Activated CD4-positive, alpha-beta memory T cell treated with anti-CD3 and anti-CD28 coated beads for 36 hours (primary cell): Measurements from ENCODE around the gene SHISA2. TPM values are rescaled to one million over a fixed set of nuclear protein-coding genes. Genes with fewer than 3 reads are reported as not detected.

Experiments
- CTCF ChIA-PET: fragments of 350-600 bp; sonication (Branson Sonifier 250); formaldehyde crosslinking; loops from one replicate; lab custom pipeline; 2021; ENCODE audit warnings: antibody characterized with exemption, inconsistent platforms; lab: Charles Lee
- POLR2A ChIA-PET: fragments of 350-600 bp; sonication (Branson Sonifier 250); formaldehyde crosslinking; loops from one replicate; lab custom pipeline; 2021; ENCODE audit warnings: antibody characterized with exemption; lab: Charles Lee
- DNase-seq: peaks from one replicate; pipeline ENCODE4 v3.0.0-alpha.2; 2020
- H3K27ac Mint-ChIP-seq: one replicate; pipeline ENCODE4 v1.8.0; 2021; ENCODE audit warnings: mixed read lengths
- H3K27me3 Mint-ChIP-seq: one replicate; pipeline ENCODE4 v1.8.0; 2021; ENCODE audit warnings: mixed read lengths
- H3K36me3 Mint-ChIP-seq: one replicate; pipeline ENCODE4 v1.8.0; 2021; ENCODE audit warnings: mixed read lengths
- H3K4me1 Mint-ChIP-seq: one replicate; pipeline ENCODE4 v1.8.0; 2021; ENCODE audit warnings: low read depth, mixed read lengths
- H3K4me3 Mint-ChIP-seq: one replicate; pipeline ENCODE4 v1.8.0; 2021; ENCODE audit warnings: mild to moderate bottlenecking, mixed read lengths
- H3K9me3 Mint-ChIP-seq: one replicate; pipeline ENCODE4 v1.8.0; 2021; ENCODE audit warnings: mixed read lengths
- intact Hi-C: fragments of 100-400 bp; cut with micrococcal nuclease; formaldehyde crosslinking; loops from one replicate; pipeline ENCODE4 v1.15.1; 2023
- total RNA-seq, 2 experiments: library from RNA; stranded (reverse); gene quantifications; one replicate each; pipeline ENCODE4 v1.2.3, GENCODE V29; 2021

Gene SHISA2
- total RNA-seq, 2 experiments from 2014 or later: 0.17 TPM; not detected in 1

DNA sequence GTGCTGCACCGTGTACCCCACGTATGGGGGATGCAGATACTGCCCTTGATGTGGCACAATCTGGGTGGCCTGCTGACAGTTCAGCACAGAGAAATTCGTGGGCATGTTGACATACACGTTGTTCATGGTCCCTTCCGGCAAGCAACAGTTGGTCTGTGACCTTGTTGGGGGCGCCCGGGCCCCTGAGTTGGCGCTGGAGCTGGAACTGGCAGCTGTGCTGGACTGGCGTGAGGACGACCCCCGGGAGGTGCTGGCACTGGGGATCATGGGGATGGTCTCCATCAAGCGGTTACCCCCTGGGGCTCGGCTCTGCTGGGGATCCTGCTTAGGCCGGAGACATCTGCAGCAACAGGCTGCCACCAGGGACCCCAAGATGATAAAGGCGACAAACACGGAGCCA lies 5.2 kb downstream of the SHISA2 start:
- CTCF ChIA-PET: no interaction called here
- peaks cover 15% of the 10 kb centered on the region for H3K27me3 Mint-ChIP-seq
- peaks cover 12% of the 10 kb centered on the region for H3K4me1 Mint-ChIP-seq
- POLR2A ChIA-PET: no interaction called here
- intact Hi-C loops: no loop called here
- no peak overlapping the region for H3K27ac Mint-ChIP-seq
- H3K9me3 Mint-ChIP-seq: no peaks in the 10 kb centered on the region
- H3K4me3 Mint-ChIP-seq: no peak overlapping the region
- DNase-seq: no peak
- no peaks in the 10 kb centered on the region for H3K36me3 Mint-ChIP-seq

DNA sequence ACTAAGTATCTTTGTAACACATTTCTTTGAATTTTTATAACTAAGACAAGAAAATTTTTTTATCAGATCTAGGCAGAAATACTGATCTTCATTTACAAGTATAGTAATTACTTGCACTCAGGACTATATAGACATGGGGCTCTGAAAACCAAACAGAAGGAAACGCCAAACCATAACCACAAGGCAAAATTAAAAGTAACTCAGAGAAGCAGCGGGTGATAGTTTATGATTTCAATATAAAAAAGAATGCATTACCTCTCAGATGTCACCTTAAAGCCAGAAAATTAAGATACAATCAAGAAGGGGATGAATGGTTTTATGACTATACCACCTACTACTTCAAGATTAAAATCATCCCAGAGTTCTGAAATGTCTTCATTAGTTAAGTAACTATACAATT lies 6.7 kb downstream of the SHISA2 start:
- DNase-seq: no peak
- Mint-ChIP-seq H3K27ac (no peak overlapping the region), H3K9me3 (no peaks in the 10 kb centered on the region), H3K36me3 (no peaks in the 10 kb centered on the region), H3K4me1 (peaks cover 12% of the 10 kb centered on the region), H3K4me3 (no peak overlapping the region), H3K27me3 (peaks cover 13% of the 10 kb centered on the region)
- intact Hi-C loops: no loop called here
- ChIA-PET CTCF (no interaction called here), POLR2A (no interaction called here)

DNA sequence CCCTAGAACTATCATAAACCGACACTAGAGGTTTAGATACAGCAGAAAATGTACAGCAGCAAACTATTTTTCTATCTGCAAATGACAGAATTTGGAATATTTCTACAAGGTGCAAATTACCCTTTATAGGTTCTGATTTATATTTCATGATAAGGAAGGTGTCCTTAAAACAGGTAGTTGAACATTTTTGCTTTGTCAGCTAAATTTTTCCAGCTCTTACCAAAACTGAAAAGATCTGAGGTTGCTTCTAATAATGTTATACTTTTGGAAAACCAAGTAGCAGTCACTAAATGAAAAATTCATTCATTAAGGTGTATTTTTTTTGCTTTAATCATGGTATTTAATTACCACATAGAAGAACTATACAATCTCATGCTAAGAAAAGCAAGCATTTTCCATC lies 9.0 kb downstream of the SHISA2 start:
- Mint-ChIP-seq H3K9me3 (no peaks in the 10 kb centered on the region), H3K4me1 (peaks cover 5% of the 10 kb centered on the region), H3K4me3 (no peak overlapping the region), H3K27ac (no peak overlapping the region), H3K36me3 (no peaks in the 10 kb centered on the region), H3K27me3 (peaks cover 4% of the 10 kb centered on the region)
- no peak for DNase-seq
- intact Hi-C loops: no loop called here
- ChIA-PET POLR2A (no interaction called here), CTCF (interaction anchor here (0.7 kb wide), 1 partner anchor 892 kb away, joined by 5 read pairs; no protein-coding TSS in a partner anchor)

DNA sequence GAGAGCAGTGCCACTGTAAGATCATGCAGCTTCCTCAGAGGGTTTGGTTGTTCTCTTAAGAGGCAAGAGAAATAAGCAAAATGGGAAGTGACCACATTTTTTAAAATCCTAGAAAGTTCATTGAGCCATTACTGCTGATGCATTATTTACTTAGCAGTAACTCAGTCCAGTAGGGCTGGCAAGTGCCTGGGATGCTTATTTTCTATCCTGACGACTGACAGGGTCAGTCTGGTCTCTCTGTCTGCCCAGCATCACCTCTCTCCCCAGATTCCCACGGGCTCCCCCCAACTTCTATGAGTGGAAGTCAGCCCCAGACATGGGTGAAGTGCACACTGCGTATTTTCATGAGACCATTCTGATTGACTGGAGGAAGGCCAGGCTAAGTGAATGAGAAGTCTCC lies 10.4 kb downstream of the SHISA2 start:
- H3K9me3 Mint-ChIP-seq: no peaks in the 10 kb centered on the region
- no peaks in the 10 kb centered on the region for H3K36me3 Mint-ChIP-seq
- CTCF ChIA-PET: no interaction called here
- POLR2A ChIA-PET: no interaction called here
- no peak for DNase-seq
- H3K27me3 Mint-ChIP-seq: no peaks in the 10 kb centered on the region
- no peak overlapping the region for H3K4me3 Mint-ChIP-seq
- peaks cover 5% of the 10 kb centered on the region for H3K4me1 Mint-ChIP-seq
- H3K27ac Mint-ChIP-seq: no peak overlapping the region
- intact Hi-C loops: no loop called here

DNA sequence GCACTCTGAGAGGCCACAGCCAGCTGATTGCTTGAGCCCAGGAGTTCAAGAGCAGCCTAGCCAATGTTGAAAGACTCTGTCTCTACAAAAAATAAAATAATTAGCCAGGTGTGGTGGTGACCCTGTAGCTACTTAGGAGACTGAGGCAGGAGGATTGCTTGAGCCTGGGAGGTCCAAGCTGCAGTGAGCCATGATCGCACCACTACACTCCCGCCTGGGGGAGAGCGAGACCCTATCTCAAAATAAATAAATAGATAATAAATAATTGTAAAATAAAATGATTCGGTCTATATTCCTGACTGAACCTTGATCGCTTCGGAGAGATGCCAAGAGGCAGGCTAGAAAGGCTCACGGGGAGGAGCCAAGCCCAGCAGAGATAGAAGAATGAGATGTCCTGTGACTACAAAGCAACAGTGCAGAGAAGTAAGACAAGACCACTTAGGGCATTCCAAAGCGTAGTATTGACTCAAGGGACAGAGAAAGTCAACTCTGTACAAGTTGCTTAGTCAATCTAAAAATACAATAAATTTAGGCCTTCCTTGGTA lies 12.8 kb downstream of the SHISA2 start:
- intact Hi-C loops: no loop called here
- no peak overlapping the region for H3K27ac Mint-ChIP-seq
- no peak overlapping the region for H3K4me3 Mint-ChIP-seq
- DNase-seq: no peak
- H3K4me1 Mint-ChIP-seq: no peaks in the 10 kb centered on the region
- no peaks in the 10 kb centered on the region for H3K9me3 Mint-ChIP-seq
- no peaks in the 10 kb centered on the region for H3K27me3 Mint-ChIP-seq
- ChIA-PET POLR2A (no interaction called here), CTCF (no interaction called here)
- H3K36me3 Mint-ChIP-seq: no peaks in the 10 kb centered on the region

DNA sequence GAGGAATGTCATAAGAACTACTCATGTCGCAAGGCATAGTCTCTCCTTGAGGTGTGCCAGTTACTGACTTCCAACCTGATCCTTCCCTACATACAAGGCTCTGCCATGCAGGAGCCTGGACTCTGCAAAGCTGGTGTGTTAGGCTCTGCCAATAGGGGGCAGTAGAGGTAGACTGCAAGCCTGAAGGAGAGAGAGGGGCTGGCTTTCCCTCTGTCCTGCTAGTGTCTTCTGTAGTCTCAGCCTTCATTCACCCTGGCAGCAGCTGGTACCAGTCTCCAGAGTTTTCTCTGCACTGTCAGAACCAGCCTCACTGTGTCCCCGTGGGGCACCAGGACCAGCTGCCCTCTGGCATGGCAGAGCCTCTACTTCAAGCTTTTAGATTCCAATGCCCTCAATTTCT lies 14.5 kb downstream of the SHISA2 start:
- CTCF ChIA-PET: interaction anchor here (1.1 to 1.2 kb wide), 3 partner anchors 11 to 149 kb away, joined by 3 to 4 read pairs (median 3); no protein-coding TSS in a partner anchor

DNA sequence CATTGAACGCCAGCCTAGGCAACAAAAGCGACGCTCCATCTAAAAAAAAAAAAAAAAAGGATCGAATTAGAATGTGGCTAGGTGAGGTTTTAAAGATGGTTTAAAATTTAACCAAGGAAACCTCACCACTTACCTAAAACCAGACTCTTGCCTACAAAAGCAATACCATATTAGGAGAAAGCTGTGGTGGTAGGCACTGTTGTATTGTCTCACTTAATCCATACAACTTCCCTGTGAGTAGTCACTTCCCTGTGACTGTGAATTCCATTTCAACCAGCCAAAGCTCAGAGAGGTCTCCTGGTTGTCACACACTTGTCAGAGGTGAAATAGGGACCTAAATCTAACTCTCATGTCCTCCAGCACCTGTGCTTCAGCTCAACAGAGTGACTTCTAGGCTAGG lies 15.4 kb downstream of the SHISA2 start:
- CTCF ChIA-PET: interaction anchor here (0.6 kb wide), 1 partner anchor 285 kb away, joined by 3 read pairs; no protein-coding TSS in a partner anchor
- H3K4me3 Mint-ChIP-seq: no peak overlapping the region
- H3K4me1 Mint-ChIP-seq: no peaks in the 10 kb centered on the region
- H3K27me3 Mint-ChIP-seq: no peaks in the 10 kb centered on the region
- intact Hi-C loops: no loop called here
- POLR2A ChIA-PET: no interaction called here
- no peak for DNase-seq
- H3K27ac Mint-ChIP-seq: no peak overlapping the region
- H3K36me3 Mint-ChIP-seq: no peaks in the 10 kb centered on the region
- peaks cover 4% of the 10 kb centered on the region for H3K9me3 Mint-ChIP-seq

More for the DNA sequence above, 14.5 kb downstream of the SHISA2 start:
- DNase-seq: peak; percentile 48
- H3K4me1 Mint-ChIP-seq: no peaks in the 10 kb centered on the region
- H3K27ac Mint-ChIP-seq: no peak overlapping the region
- H3K27me3 Mint-ChIP-seq: no peaks in the 10 kb centered on the region
- H3K9me3 Mint-ChIP-seq: no peaks in the 10 kb centered on the region
- no peak overlapping the region for H3K4me3 Mint-ChIP-seq
- POLR2A ChIA-PET: no interaction called here
- no peaks in the 10 kb centered on the region for H3K36me3 Mint-ChIP-seq
- intact Hi-C loops: no loop called here

DNA sequence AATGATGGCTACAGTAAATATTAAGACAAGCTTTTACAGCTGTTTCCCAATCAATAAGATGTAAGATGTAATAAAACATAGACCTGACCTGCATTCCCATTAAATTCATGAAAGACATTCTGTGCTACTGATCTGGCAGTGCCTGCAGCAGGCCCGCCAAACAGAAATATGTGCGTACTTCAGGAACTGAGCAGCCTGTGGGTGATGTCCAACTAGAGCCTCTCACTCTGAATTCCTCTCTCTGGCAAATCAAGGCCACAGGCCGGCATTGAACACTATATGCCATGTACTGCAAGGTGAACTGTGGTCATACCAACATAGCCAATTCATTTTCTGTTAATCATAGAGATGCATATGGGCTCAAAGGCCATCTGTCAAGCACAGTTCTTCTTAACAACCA lies 17.8 kb downstream of the SHISA2 start:
- no peaks in the 10 kb centered on the region for H3K27me3 Mint-ChIP-seq
- H3K4me3 Mint-ChIP-seq: no peak overlapping the region
- no peak for DNase-seq
- no peaks in the 10 kb centered on the region for H3K36me3 Mint-ChIP-seq
- no peaks in the 10 kb centered on the region for H3K4me1 Mint-ChIP-seq
- ChIA-PET POLR2A (no interaction called here), CTCF (no interaction called here)
- no peak overlapping the region for H3K27ac Mint-ChIP-seq
- peaks cover 5% of the 10 kb centered on the region for H3K9me3 Mint-ChIP-seq
- intact Hi-C loops: no loop called here

DNA sequence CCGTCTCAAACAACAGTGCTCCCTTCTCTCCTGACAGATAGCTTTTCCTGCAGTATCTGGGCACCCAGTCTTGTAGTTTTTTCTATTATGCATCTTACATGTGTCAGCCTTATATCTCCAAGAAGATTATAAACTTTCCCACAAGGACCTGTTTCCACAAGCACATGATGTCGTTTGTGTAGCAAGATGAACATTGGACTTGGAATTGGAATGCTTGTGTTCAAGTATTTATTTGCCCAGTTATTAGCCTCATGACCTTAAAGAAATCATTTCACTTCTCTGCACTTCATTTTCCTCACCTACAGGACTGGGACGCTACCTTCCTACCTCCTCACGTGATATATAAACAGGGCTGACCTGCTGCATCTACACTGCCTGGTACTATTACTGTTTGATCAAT lies 21.5 kb downstream of the SHISA2 start:
- Mint-ChIP-seq H3K36me3 (no peaks in the 10 kb centered on the region), H3K9me3 (peaks cover 5% of the 10 kb centered on the region), H3K27ac (no peak overlapping the region), H3K4me1 (no peaks in the 10 kb centered on the region), H3K27me3 (no peaks in the 10 kb centered on the region), H3K4me3 (no peak overlapping the region)
- ChIA-PET CTCF (no interaction called here), POLR2A (no interaction called here)
- intact Hi-C loops: no loop called here
- DNase-seq: no peak

DNA sequence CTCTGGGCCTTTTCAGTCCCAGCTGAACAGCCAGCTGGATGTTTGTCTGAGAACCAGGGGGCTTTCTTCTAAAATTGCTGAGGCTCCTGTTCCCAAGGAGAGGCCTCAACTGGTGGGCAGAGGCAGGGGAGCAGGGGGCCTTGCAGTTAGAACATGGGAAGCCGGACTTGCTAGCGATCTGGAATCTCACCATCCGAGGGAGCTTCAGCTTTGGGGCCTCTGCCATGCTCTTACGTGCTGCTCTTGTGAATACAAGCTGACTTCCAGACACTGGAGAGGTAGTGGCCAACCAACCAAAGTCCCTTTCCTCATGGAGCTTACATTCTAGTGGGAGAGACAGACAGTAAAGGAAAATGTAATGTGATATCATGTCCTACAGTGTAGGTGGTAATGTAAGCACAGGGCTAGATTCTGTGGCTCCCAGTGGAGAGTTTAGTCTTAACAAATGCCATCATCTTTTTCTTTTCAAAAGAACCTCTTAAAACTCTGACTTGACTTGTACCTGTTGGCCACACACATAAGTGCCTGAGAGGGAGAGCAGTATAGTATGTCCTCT lies 22.2 kb downstream of the SHISA2 start:
- H3K36me3 Mint-ChIP-seq: no peaks in the 10 kb centered on the region
- no peak overlapping the region for H3K4me3 Mint-ChIP-seq
- no peak overlapping the region for H3K27ac Mint-ChIP-seq
- H3K4me1 Mint-ChIP-seq: no peaks in the 10 kb centered on the region
- peaks cover 5% of the 10 kb centered on the region for H3K9me3 Mint-ChIP-seq
- intact Hi-C loops: no loop called here
- CTCF ChIA-PET: no interaction called here
- no peaks in the 10 kb centered on the region for H3K27me3 Mint-ChIP-seq
- DNase-seq: no peak
- POLR2A ChIA-PET: no interaction called here

DNA sequence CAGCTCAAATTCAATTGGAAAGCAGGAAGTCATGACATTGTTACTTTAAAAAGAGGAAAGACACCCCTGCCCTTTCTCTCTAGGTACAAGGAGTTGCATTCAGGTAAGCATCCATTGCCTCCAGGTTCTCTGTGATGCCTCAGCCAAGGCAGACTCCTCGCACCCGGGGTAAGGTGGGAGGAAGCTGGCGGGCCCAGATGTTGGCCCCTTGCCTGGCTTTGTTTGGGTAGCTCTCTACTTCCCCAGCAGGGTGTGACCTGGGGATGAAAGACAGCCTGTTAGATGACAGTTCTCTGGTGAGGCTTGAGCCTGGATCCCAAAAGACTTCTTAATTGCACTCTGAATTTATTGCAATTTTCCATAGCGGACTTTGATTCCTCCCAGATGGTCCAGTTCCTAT lies 25.6 kb downstream of the SHISA2 start:
- peaks cover 2% of the 10 kb centered on the region for H3K9me3 Mint-ChIP-seq
- no peaks in the 10 kb centered on the region for H3K4me1 Mint-ChIP-seq
- intact Hi-C loops: no loop called here
- CTCF ChIA-PET: interaction anchor here (1.0 kb wide), 1 partner anchor 12 kb away, joined by 3 read pairs; no protein-coding TSS in a partner anchor
- H3K36me3 Mint-ChIP-seq: no peaks in the 10 kb centered on the region
- H3K27ac Mint-ChIP-seq: no peak overlapping the region
- POLR2A ChIA-PET: no interaction called here
- DNase-seq: no peak
- H3K27me3 Mint-ChIP-seq: no peaks in the 10 kb centered on the region
- no peak overlapping the region for H3K4me3 Mint-ChIP-seq

DNA sequence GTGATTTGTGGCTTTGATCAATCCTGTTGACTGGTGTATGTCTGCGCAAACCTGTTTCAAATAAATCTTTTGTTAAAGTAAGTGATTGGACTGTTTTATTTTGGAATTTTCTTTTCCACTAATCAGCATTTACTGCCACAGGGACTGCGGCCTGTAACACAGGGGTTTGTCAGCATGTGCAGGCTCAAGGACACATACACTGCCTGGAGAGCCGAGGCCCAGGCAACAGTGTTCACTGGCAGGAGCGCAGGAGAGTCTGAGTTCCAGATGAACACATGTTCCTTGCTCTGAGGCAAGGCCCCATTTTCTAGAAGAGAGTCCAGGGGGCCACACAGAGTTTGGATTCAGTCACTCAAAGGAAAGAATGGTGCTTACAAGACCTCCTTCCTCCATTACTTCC lies 26.0 kb downstream of the SHISA2 start:
- Mint-ChIP-seq H3K27ac (no peak overlapping the region), H3K9me3 (peaks cover 1% of the 10 kb centered on the region), H3K4me3 (no peak overlapping the region), H3K36me3 (peaks cover 3% of the 10 kb centered on the region), H3K27me3 (no peaks in the 10 kb centered on the region), H3K4me1 (no peaks in the 10 kb centered on the region)
- ChIA-PET CTCF (no interaction called here), POLR2A (no interaction called here)
- no peak for DNase-seq
- intact Hi-C loops: no loop called here

DNA sequence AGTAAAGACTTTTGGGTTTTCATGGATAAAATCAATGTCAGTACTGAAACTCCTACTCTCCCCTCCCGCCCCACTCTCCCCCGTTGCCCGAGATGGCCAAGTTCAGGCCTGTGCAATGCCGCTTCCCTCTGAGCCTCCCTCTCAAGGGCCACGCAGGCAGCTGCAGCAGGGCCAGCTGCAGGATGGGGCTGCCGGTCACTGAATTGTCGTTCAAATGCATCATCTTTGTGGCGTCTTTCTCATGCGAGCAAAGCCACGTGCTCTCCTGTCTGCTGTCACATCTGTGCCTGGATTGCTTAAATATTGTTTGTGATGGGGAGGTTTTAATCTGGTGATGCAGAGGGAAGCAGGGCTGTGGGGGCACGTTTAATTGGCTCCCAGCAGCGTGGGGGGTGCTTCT lies 26.6 kb downstream of the SHISA2 start:
- Mint-ChIP-seq H3K27ac (no peak overlapping the region), H3K9me3 (no peaks in the 10 kb centered on the region), H3K4me1 (no peaks in the 10 kb centered on the region), H3K4me3 (no peak overlapping the region), H3K27me3 (no peaks in the 10 kb centered on the region), H3K36me3 (peaks cover 6% of the 10 kb centered on the region)
- no peak for DNase-seq
- CTCF ChIA-PET: no interaction called here
- intact Hi-C loops: no loop called here
- POLR2A ChIA-PET: no interaction called here
